Adrenal gland (tissue), 5 donors: ENCODE measurements around the gene NGFR.

ENCODE experiments used
- POLR2A ChIP-seq, 2 donors: fragments of 450-650 bp; IDR thresholded peaks; one replicate each; pipeline ENCODE4 v1.6.1; 2017; ENCODE audit warnings: antibody characterized with exemption in 2 of 2, mild to moderate bottlenecking in 2 of 2, moderate library complexity in 1 of 2
- TF ChIP-seq, protein P1 (sequence below), 6 experiments: fragments of 450-650 bp in 4 of 6; fragments of 200-600 bp in 2 of 6; sonication (generic) in 1 of 6; IDR thresholded peaks; 1 replicate in 5 of 6; 2 replicates in 1 of 6; pipeline versions ENCODE4 v1.5.1 to v1.8.0; 2016 to 2021; ENCODE audit warnings: antibody characterized with exemption in 6 of 6, mild to moderate bottlenecking in 2 of 6, moderate library complexity in 1 of 6
- donor health status: DM: no; HTN: no; CAD: no.

DNA sequence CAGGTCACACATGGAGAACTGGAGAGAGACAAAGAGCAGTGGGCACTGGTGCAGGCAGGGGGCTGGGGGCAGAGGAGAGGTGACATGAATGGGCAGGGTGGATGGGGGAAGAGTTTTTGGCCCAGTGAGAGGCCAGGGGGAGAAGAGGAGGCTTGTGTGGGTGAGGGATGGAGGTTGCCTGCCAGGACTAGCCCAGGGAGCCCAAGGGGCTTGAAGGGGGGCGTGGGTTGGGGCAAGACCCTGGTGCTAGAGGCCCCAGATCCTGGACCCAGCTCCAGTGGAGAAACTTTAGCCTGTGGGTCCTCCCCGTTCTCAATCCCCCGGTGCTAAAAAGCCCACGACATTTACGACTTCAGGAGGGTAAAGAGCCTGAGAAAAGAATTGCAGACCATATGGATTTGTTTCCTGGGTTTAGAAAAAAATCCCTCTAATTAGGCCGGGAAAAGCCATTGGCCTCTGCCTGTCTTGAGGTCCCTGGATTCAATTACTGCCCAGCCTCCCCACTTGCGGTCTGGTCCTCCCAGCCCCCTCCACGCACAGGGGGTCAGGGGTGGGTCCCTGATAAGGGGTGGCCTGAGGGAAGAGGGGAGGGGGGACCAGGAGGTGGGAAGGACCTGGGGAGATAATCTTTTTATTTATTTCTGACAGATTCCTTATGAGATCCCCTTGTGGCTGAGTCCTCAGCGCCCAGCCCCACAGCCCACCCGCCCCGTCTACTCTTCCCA is 33.0 kb downstream of the NGFR start:
- no peak for TF ChIP-seq POLR2A (IDR thresholded peaks at IDR 0.05)
- TF ChIP-seq, protein P1, sequence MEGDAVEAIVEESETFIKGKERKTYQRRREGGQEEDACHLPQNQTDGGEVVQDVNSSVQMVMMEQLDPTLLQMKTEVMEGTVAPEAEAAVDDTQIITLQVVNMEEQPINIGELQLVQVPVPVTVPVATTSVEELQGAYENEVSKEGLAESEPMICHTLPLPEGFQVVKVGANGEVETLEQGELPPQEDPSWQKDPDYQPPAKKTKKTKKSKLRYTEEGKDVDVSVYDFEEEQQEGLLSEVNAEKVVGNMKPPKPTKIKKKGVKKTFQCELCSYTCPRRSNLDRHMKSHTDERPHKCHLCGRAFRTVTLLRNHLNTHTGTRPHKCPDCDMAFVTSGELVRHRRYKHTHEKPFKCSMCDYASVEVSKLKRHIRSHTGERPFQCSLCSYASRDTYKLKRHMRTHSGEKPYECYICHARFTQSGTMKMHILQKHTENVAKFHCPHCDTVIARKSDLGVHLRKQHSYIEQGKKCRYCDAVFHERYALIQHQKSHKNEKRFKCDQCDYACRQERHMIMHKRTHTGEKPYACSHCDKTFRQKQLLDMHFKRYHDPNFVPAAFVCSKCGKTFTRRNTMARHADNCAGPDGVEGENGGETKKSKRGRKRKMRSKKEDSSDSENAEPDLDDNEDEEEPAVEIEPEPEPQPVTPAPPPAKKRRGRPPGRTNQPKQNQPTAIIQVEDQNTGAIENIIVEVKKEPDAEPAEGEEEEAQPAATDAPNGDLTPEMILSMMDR (IDR thresholded peaks at IDR 0.05), result no peak
